Measurements from ENCODE around the gene TSPAN5. TPM values are rescaled to one million over a fixed set of nuclear protein-coding genes. Genes with fewer than 3 reads are reported as not detected.

Gene TSPAN5
- polyA plus RNA-seq, 1 donor from 2014 or later, result 18.8 TPM

- no peaks in the 10 kb centered on the region for H3K9me2 ChIP-seq (ENCODE audit: insufficient read depth, low read length)
- H2AFZ ChIP-seq (ENCODE audit: low read depth, low read length), result no peak overlapping the region
- H3K36me3 ChIP-seq (ENCODE audit: insufficient read depth, low read length), result no peaks in the 10 kb centered on the region
- TF ChIP-seq REST (IDR thresholded peaks at IDR 0.05; ENCODE audit: borderline replicate concordance) (no peak), CTCF (IDR thresholded peaks at IDR 0.05; ENCODE audit: poor library complexity, severe bottlenecking) (no peak), EP300 (conservative IDR thresholded peaks at IDR 0.05; ENCODE audit: poor library complexity, severe bottlenecking) (no peak), TAF1 (IDR thresholded peaks at IDR 0.05; ENCODE audit: low read depth) (no peak), MXI1 (conservative IDR thresholded peaks at IDR 0.05; ENCODE audit: poor library complexity, severe bottlenecking) (no peak), SMC3 (conservative IDR thresholded peaks at IDR 0.05; ENCODE audit: poor library complexity) (no peak), RAD21 (conservative IDR thresholded peaks at IDR 0.05) (no peak), EZH2 (IDR thresholded peaks at IDR 0.05; ENCODE audit: borderline replicate concordance, insufficient read depth, low read length, poor library complexity, severe bottlenecking) (no peak), POLR2AphosphoS5 (IDR thresholded peaks at IDR 0.05) (no peak)
- peaks cover 37% of the 10 kb centered on the region for H3K79me2 ChIP-seq (replicated peaks; ENCODE audit: insufficient read depth, low read length)
- no peak overlapping the region for H3K4me3 ChIP-seq (ENCODE audit: low read length)
- no peak overlapping the region for H3K9ac ChIP-seq (ENCODE audit: low read length)
- H3F3A ChIP-seq (ENCODE audit: insufficient read depth, low read length, poor library complexity, severe bottlenecking), result no peaks in the 10 kb centered on the region
- no peaks in the 10 kb centered on the region for H3K9me3 ChIP-seq (ENCODE audit: low read length)
- no peak overlapping the region for H3K4me2 ChIP-seq (ENCODE audit: low read length)
- no peaks in the 10 kb centered on the region for H3K27me3 ChIP-seq (ENCODE audit: insufficient read depth, low read depth, low read length)
- no peak overlapping the region for H3K27ac ChIP-seq (ENCODE audit: low read length)
- H4K20me1 ChIP-seq (ENCODE audit: insufficient read depth), result no peaks in the 10 kb centered on the region
These were observed 43.7 kb downstream of the TSPAN5 start for GRCh38 chr4:98614662-98615061.

GRCh38 chr4:98614094-98614493 lies 44.3 kb downstream of the TSPAN5 start:
- Histone ChIP-seq H3K9me2 (ENCODE audit: insufficient read depth, low read length) (no peaks in the 10 kb centered on the region), H3K9me3 (ENCODE audit: low read length) (no peaks in the 10 kb centered on the region), H3K79me2 (replicated peaks; ENCODE audit: insufficient read depth, low read length) (peaks cover 32% of the 10 kb centered on the region), H3K27ac (ENCODE audit: low read length) (no peak overlapping the region), H3K4me3 (ENCODE audit: low read length) (no peak overlapping the region), H3K36me3 (ENCODE audit: insufficient read depth, low read length) (no peaks in the 10 kb centered on the region), H3F3A (ENCODE audit: insufficient read depth, low read length, poor library complexity, severe bottlenecking) (no peaks in the 10 kb centered on the region), H3K27me3 (ENCODE audit: insufficient read depth, low read depth, low read length) (no peaks in the 10 kb centered on the region), H3K4me2 (ENCODE audit: low read length) (no peak overlapping the region), H2AFZ (ENCODE audit: low read depth, low read length) (no peak overlapping the region), H3K9ac (ENCODE audit: low read length) (no peak overlapping the region), H4K20me1 (ENCODE audit: insufficient read depth) (no peaks in the 10 kb centered on the region)
- TF ChIP-seq REST (IDR thresholded peaks at IDR 0.05; ENCODE audit: borderline replicate concordance), result no peak
- TF ChIP-seq TAF1 (IDR thresholded peaks at IDR 0.05; ENCODE audit: low read depth), result no peak
- TF ChIP-seq EP300 (conservative IDR thresholded peaks at IDR 0.05; ENCODE audit: poor library complexity, severe bottlenecking), result no peak
- no peak for TF ChIP-seq POLR2AphosphoS5 (IDR thresholded peaks at IDR 0.05)
- TF ChIP-seq CTCF (IDR thresholded peaks at IDR 0.05; ENCODE audit: poor library complexity, severe bottlenecking), result no peak
- TF ChIP-seq MXI1 (conservative IDR thresholded peaks at IDR 0.05; ENCODE audit: poor library complexity, severe bottlenecking), result no peak
- TF ChIP-seq RAD21 (conservative IDR thresholded peaks at IDR 0.05), result no peak
- no peak for TF ChIP-seq EZH2 (IDR thresholded peaks at IDR 0.05; ENCODE audit: borderline replicate concordance, insufficient read depth, low read length, poor library complexity, severe bottlenecking)
- no peak for TF ChIP-seq SMC3 (conservative IDR thresholded peaks at IDR 0.05; ENCODE audit: poor library complexity)

Data from neural cell (in vitro differentiated cells).